Hepatocyte (in vitro differentiated cells): Measurements from ENCODE around the gene ZNF789. TPM values are rescaled to one million over a fixed set of nuclear protein-coding genes. Genes with fewer than 3 reads are reported as not detected.
A peak's percentile ranks its signal among the peaks of the same experiment; 100 is the strongest.
"Not testable (repeated sequence)": the region's sequence is repeated elsewhere in the genome, so short reads cannot be mapped to it uniquely, and the experiment has no call there.

Experiments
- DNase-seq: peaks from one replicate; pipeline ENCODE4 v3.0.0-alpha.2; 2016; ENCODE audit warnings: low spot score
- H2AFZ ChIP-seq: fragments of 200-600 bp; sonication (generic); 2 replicates; pipeline ENCODE4 v1.6.0; 2016; ENCODE audit warnings: antibody characterized with exemption, mild to moderate bottlenecking
- H3K27ac ChIP-seq: fragments of 200-600 bp; sonication (generic); 2 replicates; pipeline ENCODE4 v1.5.1; 2016; ENCODE audit warnings: mild to moderate bottlenecking
- H3K27me3 ChIP-seq: fragments of 200-600 bp; sonication (generic); 2 replicates; pipeline ENCODE4 v1.6.1; 2016
- H3K36me3 ChIP-seq: fragments of 200-600 bp; sonication (generic); replicated peaks from 2 replicates; pipeline ENCODE4 v1.5.1; 2016; ENCODE audit warnings: low read depth; ENCODE audit not compliant: insufficient read depth
- H3K4me1 ChIP-seq: fragments of 200-600 bp; sonication (generic); 2 replicates; pipeline ENCODE4 v1.5.1; 2016; ENCODE audit warnings: mild to moderate bottlenecking, moderate library complexity; ENCODE audit not compliant: insufficient read depth
- H3K4me2 ChIP-seq: fragments of 200-600 bp; sonication (generic); 2 replicates; pipeline ENCODE4 v1.6.0; 2016
- H3K4me3 ChIP-seq: fragments of 200-600 bp; sonication (generic); 2 replicates; pipeline ENCODE4 v1.5.1; 2016; ENCODE audit warnings: mild to moderate bottlenecking
- H3K79me2 ChIP-seq: fragments of 200-600 bp; sonication (generic); 2 replicates; pipeline ENCODE4 v1.6.0; 2017; ENCODE audit warnings: mild to moderate bottlenecking
- H3K9me2 ChIP-seq: fragments of 200-600 bp; sonication (generic); replicated peaks from 2 replicates; pipeline ENCODE4 v1.6.0; 2017; ENCODE audit warnings: mild to moderate bottlenecking; ENCODE audit not compliant: insufficient read depth
- H3K9me3 ChIP-seq: fragments of 200-600 bp; sonication (generic); 2 replicates; pipeline ENCODE4 v1.5.1; 2016; ENCODE audit warnings: low read depth, mild to moderate bottlenecking
- H4K20me1 ChIP-seq: fragments of 200-600 bp; sonication (generic); 2 replicates; pipeline ENCODE4 v1.6.0; 2016; ENCODE audit warnings: mild to moderate bottlenecking; ENCODE audit not compliant: insufficient read depth, poor library complexity, severe bottlenecking
- EZH2 ChIP-seq: fragments of 200-600 bp; sonication (generic); IDR thresholded peaks from 2 replicates; pipeline ENCODE4 v1.6.1; 2016; ENCODE audit warnings: antibody characterized with exemption, mild to moderate bottlenecking, borderline replicate concordance
- EZH2phosphoT487 ChIP-seq: fragments of 200-600 bp; sonication (generic); IDR thresholded peaks from one replicate; pipeline ENCODE4 v1.6.1; 2018; ENCODE audit warnings: antibody characterized with exemption, mild to moderate bottlenecking, low read depth, moderate library complexity; ENCODE audit not compliant: unreplicated experiment, severe bottlenecking
- WGBS: methylation state at CpG from one replicate; pipeline ENCODE4 v1.1.6; 2016; ENCODE audit warnings: low lambda C conversion rate; ENCODE audit errors: missing lambda C conversion rate; 5-methylcytosine and 5-hydroxymethylcytosine counted together
- polyA plus RNA-seq: library from polyadenylated mRNA; unstranded; fragments of >200 nt; fragmentation: Nextera tagmentation; extraction: Ambion mirVana; gene quantifications from 2 replicates; pipeline ENCODE4 v1.2.1, GENCODE V29; 2016
- total RNA-seq: library from RNA; depleted of rRNA; stranded (reverse); fragments of >200 nt; gene quantifications from 2 replicates; pipeline ENCODE4 v1.2.3, GENCODE V29; 2014
- TF ChIP-seq, protein P1 (sequence below): fragments of 200-600 bp; sonication (generic); IDR thresholded peaks from 2 replicates; pipeline ENCODE4 v1.5.1; 2016; ENCODE audit warnings: antibody characterized with exemption, mild to moderate bottlenecking; ENCODE audit not compliant: poor library complexity

ZNF789 gene
- total and polyA plus RNA-seq, 2 experiments from 2014 or later, result 8.1 to 11.3 TPM

GRCh38 chr7:99500637-99501009 lies 27.9 kb downstream of the ZNF789 start:
- DNase-seq, result no peak
- WGBS, result 62% methylated on average over 16 of the region's 16 CpGs
- H3K9me3 ChIP-seq, result no peaks in the 10 kb centered on the region
- H3K9me2 ChIP-seq, result no peaks in the 10 kb centered on the region
- H2AFZ ChIP-seq, result peak overlapping the region; percentile 80
- peaks cover 14% of the 10 kb centered on the region for H3K4me1 ChIP-seq
- peak overlapping the region; percentile 93 for H3K27ac ChIP-seq
- H3K27me3 ChIP-seq, result no peaks in the 10 kb centered on the region
- H3K36me3 ChIP-seq, result no peaks in the 10 kb centered on the region
- TF ChIP-seq, protein P1, sequence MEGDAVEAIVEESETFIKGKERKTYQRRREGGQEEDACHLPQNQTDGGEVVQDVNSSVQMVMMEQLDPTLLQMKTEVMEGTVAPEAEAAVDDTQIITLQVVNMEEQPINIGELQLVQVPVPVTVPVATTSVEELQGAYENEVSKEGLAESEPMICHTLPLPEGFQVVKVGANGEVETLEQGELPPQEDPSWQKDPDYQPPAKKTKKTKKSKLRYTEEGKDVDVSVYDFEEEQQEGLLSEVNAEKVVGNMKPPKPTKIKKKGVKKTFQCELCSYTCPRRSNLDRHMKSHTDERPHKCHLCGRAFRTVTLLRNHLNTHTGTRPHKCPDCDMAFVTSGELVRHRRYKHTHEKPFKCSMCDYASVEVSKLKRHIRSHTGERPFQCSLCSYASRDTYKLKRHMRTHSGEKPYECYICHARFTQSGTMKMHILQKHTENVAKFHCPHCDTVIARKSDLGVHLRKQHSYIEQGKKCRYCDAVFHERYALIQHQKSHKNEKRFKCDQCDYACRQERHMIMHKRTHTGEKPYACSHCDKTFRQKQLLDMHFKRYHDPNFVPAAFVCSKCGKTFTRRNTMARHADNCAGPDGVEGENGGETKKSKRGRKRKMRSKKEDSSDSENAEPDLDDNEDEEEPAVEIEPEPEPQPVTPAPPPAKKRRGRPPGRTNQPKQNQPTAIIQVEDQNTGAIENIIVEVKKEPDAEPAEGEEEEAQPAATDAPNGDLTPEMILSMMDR, result no peak
- no peak for TF ChIP-seq EZH2phosphoT487
- no peak for TF ChIP-seq EZH2
- peaks cover 23% of the 10 kb centered on the region for H4K20me1 ChIP-seq
- peak overlapping the region; percentile 41 for H3K4me3 ChIP-seq
- H3K4me2 ChIP-seq, result peak overlapping the region; percentile 81
- H3K79me2 ChIP-seq, result peaks cover 52% of the 10 kb centered on the region

- WGBS, result 96% methylated on average over 12 of the region's 12 CpGs
- Histone ChIP-seq H3K4me1 (peaks cover 14% of the 10 kb centered on the region), H3K4me2 (peak overlapping the region; percentile 81), H4K20me1 (peaks cover 23% of the 10 kb centered on the region), H3K79me2 (peaks cover 52% of the 10 kb centered on the region)
- H3K36me3 ChIP-seq, H2AFZ ChIP-seq, H3K27me3 ChIP-seq, H3K9me3 ChIP-seq, DNase-seq, H3K27ac ChIP-seq, H3K9me2 ChIP-seq, H3K4me3 ChIP-seq: not testable (repeated sequence)
Measured at GRCh38 chr7:99501236-99501635, 28.5 kb downstream of the ZNF789 start.

DNA sequence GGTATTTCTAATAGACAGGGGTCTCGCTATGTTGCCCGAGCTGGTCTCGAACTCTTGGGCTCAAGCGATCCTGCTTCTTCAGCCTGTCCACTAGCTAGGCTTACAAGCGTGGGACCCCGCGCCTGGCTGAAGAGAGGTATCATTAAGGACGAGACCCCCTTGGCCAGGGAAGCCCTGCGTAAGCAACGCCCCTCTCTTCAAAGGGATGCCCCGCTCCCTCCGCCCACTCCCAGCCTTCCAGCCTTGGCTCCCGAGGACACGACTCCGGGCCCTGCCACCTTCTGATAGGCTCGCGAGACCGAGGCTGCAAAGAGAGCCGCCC lies 31.6 kb downstream of the ZNF789 start:
- Histone ChIP-seq H3K4me1 (peaks cover 9% of the 10 kb centered on the region), H3K9me3 (no peaks in the 10 kb centered on the region), H3K27me3 (no peaks in the 10 kb centered on the region), H3K79me2 (peaks cover 51% of the 10 kb centered on the region), H3K4me2 (peak overlapping the region; percentile 88), H3K27ac (peak overlapping the region; percentile 93), H3K4me3 (peak overlapping the region; percentile 84), H3K9me2 (no peaks in the 10 kb centered on the region), H4K20me1 (peaks cover 6% of the 10 kb centered on the region), H3K36me3 (no peaks in the 10 kb centered on the region), H2AFZ (peak overlapping the region; percentile 70)
- no peak for TF ChIP-seq EZH2phosphoT487
- TF ChIP-seq, protein P1, result no peak
- no peak for TF ChIP-seq EZH2
- no peak for DNase-seq
- 15% methylated on average over 18 of the region's 19 CpGs for WGBS

- H3K36me3 ChIP-seq, result no peaks in the 10 kb centered on the region
- H3K79me2 ChIP-seq, result peaks cover 52% of the 10 kb centered on the region
- H3K27ac ChIP-seq, result peak within 1 kb of the TSS; percentile 93
- no peak for TF ChIP-seq EZH2
- TF ChIP-seq EZH2phosphoT487, result no peak
- TF ChIP-seq, protein P1, result no peak
- peak; percentile 98 for DNase-seq
- H2AFZ ChIP-seq, result peak within 1 kb of the TSS; percentile 70
- peak within 1 kb of the TSS; percentile 84 for H3K4me3 ChIP-seq
- WGBS, result 2% methylated on average over 38 of the region's 53 CpGs
- H3K4me2 ChIP-seq, result peak within 1 kb of the TSS; percentile 88
- H3K27me3 ChIP-seq, result no peaks in the 10 kb centered on the region
- H3K4me1 ChIP-seq, result peaks cover 9% of the 10 kb centered on the region
- peaks cover 3% of the 10 kb centered on the region for H4K20me1 ChIP-seq
- no peaks in the 10 kb centered on the region for H3K9me3 ChIP-seq
- H3K9me2 ChIP-seq, result no peaks in the 10 kb centered on the region
Measured at GRCh38 chr7:99504603-99505323, 32.1 kb downstream of the ZNF789 start, which contains the start of gene ZKSCAN5. Gene ZKSCAN5, plus strand, starts transcription at chr7:99504662. Its CDS starts 1,383 bp downstream, at chr7:99506045.
